WI38 (cell line): ENCODE results near the gene OGFOD1.

Experiments
- H3K4me3 ChIP-seq: 2 replicates; pipeline ENCODE4 v1.5.1; 2011; ENCODE audit warnings: low read depth, mild to moderate bottlenecking, control low read depth, low read length
- CTCF ChIP-seq: IDR thresholded peaks from 2 replicates; pipeline ENCODE4 v1.5.1; 2012; ENCODE audit warnings: low read depth, mild to moderate bottlenecking, control low read depth, low read length

The OGFOD1 gene

GRCh38 chr16:56513091-56513490, 61.7 kb downstream of the OGFOD1 start:
- H3K4me3 ChIP-seq: no peak overlapping the region

GRCh38 chr16:56513972-56514371, 62.6 kb downstream of the OGFOD1 start:
- TF ChIP-seq CTCF: peak; percentile 50

More at GRCh38 chr16:56513091-56513490, 61.7 kb downstream of the OGFOD1 start:
- no peak for TF ChIP-seq CTCF

GRCh38 chr16:56514845-56515244, 63.5 kb downstream of the OGFOD1 start:
- TF ChIP-seq CTCF: no peak
- no peak overlapping the region for H3K4me3 ChIP-seq

More at GRCh38 chr16:56513972-56514371, 62.6 kb downstream of the OGFOD1 start:
- H3K4me3 ChIP-seq: no peak overlapping the region

GRCh38 chr16:56515665-56516064, 64.3 kb downstream of the OGFOD1 start:
- no peak overlapping the region for H3K4me3 ChIP-seq
- TF ChIP-seq CTCF: no peak

GRCh38 chr16:56517206-56517605, 65.9 kb downstream of the OGFOD1 start:
- H3K4me3 ChIP-seq: no peak overlapping the region
- TF ChIP-seq CTCF: no peak

- no peak overlapping the region for H3K4me3 ChIP-seq
- no peak for TF ChIP-seq CTCF
Observed at GRCh38 chr16:56518425-56518824, 67.1 kb downstream of the OGFOD1 start.

GRCh38 chr16:56519459-56520250, 68.3 kb downstream of the OGFOD1 start, which contains the start of gene BBS2:
Gene BBS2 (minus strand): TSS chr16:56520024. CDS start chr16:56519862, 162 bp downstream.
- H3K4me3 ChIP-seq: peak within 1 kb of the TSS; percentile 98
- TF ChIP-seq CTCF: no peak
